NOMO-1 treated with DMSO at 0.1 percent for 48 hours (cell line): ENCODE results near the gene YPEL3.

ENCODE experiments used
- DNase-seq: peaks from one replicate; lab custom pipeline; 2025; ENCODE audit not compliant: unreplicated experiment; lab: John Stamatoyannopoulos, UW

Gene YPEL3

GRCh38 chr16:30091474-30092372 is 4.3 kb downstream of the YPEL3 start, which contains the start of gene TBX6:
TBX6 (minus strand) TSS chr16:30091924; CDS start chr16:30091193, 731 bp downstream.
- peak; percentile 92 for DNase-seq

- no peak for DNase-seq
Measured at GRCh38 chr16:30090610-30091331, 5.2 kb downstream of the YPEL3 start.

- no peak for DNase-seq
Measured at GRCh38 chr16:30088832-30089624, 7.0 kb downstream of the YPEL3 start.

GRCh38 chr16:30088237-30088831 is 7.7 kb downstream of the YPEL3 start:
- no peak for DNase-seq

- peak; percentile 66 for DNase-seq
Measured at GRCh38 chr16:30087181-30087898, 8.7 kb downstream of the YPEL3 start.

- no peak for DNase-seq
Measured at GRCh38 chr16:30086291-30087140, 9.5 kb downstream of the YPEL3 start.

- DNase-seq: no peak
Measured at GRCh38 chr16:30085820-30086219, 10.2 kb downstream of the YPEL3 start.

- no peak for DNase-seq
Measured at GRCh38 chr16:30085247-30085646, 10.8 kb downstream of the YPEL3 start.

GRCh38 chr16:30084816-30085159 is 11.2 kb downstream of the YPEL3 start:
- no peak for DNase-seq

GRCh38 chr16:30084096-30084815 is 11.8 kb downstream of the YPEL3 start:
- DNase-seq: no peak

GRCh38 chr16:30083216-30084055 is 12.6 kb downstream of the YPEL3 start:
- no peak for DNase-seq

GRCh38 chr16:30082545-30083090 is 13.4 kb downstream of the YPEL3 start:
- DNase-seq: no peak

GRCh38 chr16:30079480-30079879 is 16.5 kb downstream of the YPEL3 start:
- no peak for DNase-seq

GRCh38 chr16:30078744-30079143 is 17.3 kb downstream of the YPEL3 start:
- DNase-seq: no peak

- no peak for DNase-seq
Measured at GRCh38 chr16:30077656-30078055, 18.4 kb downstream of the YPEL3 start.

GRCh38 chr16:30076276-30076791 is 19.7 kb downstream of the YPEL3 start:
- no peak for DNase-seq

- peak; percentile 88 for DNase-seq
Measured at GRCh38 chr16:30075503-30076275, 20.3 kb downstream of the YPEL3 start, which contains the start of gene PPP4C. PPP4C (plus strand) TSS chr16:30075994; CDS start chr16:30076378, 384 bp downstream.
